Ovary (tissue), 3 donors: Measurements from ENCODE around the gene ZNF213.

Source experiments
- POLR2A ChIP-seq: fragments of 450-650 bp; IDR thresholded peaks from one replicate; pipeline ENCODE4 v1.6.1; 2017; ENCODE audit warnings: antibody characterized with exemption, mild to moderate bottlenecking, moderate library complexity
- TF ChIP-seq, protein P1 (sequence below), 3 donors: fragments of 450-650 bp in 2 of 3; fragments of 200-600 bp in 1 of 3; IDR thresholded peaks; one replicate each; pipeline versions ENCODE4 v1.5.1 to v1.8.0; 2016 to 2022; ENCODE audit warnings: antibody characterized with exemption in 3 of 3, mild to moderate bottlenecking in 1 of 3
- donor health status: DM: no; HTN: no; CAD: no.

GRCh38 chr16:3101841-3102470, 32.9 kb upstream of the ZNF213 start:
- TF ChIP-seq, protein P1, sequence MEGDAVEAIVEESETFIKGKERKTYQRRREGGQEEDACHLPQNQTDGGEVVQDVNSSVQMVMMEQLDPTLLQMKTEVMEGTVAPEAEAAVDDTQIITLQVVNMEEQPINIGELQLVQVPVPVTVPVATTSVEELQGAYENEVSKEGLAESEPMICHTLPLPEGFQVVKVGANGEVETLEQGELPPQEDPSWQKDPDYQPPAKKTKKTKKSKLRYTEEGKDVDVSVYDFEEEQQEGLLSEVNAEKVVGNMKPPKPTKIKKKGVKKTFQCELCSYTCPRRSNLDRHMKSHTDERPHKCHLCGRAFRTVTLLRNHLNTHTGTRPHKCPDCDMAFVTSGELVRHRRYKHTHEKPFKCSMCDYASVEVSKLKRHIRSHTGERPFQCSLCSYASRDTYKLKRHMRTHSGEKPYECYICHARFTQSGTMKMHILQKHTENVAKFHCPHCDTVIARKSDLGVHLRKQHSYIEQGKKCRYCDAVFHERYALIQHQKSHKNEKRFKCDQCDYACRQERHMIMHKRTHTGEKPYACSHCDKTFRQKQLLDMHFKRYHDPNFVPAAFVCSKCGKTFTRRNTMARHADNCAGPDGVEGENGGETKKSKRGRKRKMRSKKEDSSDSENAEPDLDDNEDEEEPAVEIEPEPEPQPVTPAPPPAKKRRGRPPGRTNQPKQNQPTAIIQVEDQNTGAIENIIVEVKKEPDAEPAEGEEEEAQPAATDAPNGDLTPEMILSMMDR (IDR thresholded peaks at IDR 0.05): no peak
- TF ChIP-seq POLR2A: no peak
